GM10248 (cell line): ENCODE measurements around the gene DIO3.

Experiments used
- CTCF ChIA-PET: fragments of 300-600 bp; sonication (Branson Sonifier 250); formaldehyde crosslinking; extraction: SDS; loops from one replicate; lab custom pipeline; 2021; ENCODE audit warnings: antibody characterized with exemption; lab: Yijun Ruan, JAX
- POLR2A ChIA-PET: fragments of 350-650 bp; sonication (Branson Sonifier 250); formaldehyde crosslinking; extraction: SDS; loops from one replicate; lab custom pipeline; 2020; ENCODE audit warnings: antibody characterized with exemption; lab: Yijun Ruan, JAX
- DNase-seq: peaks from one replicate; pipeline ENCODE4 v3.0.0; 2012; ENCODE audit errors: extremely low spot score
- TF ChIP-seq, protein P1 (sequence below): IDR thresholded peaks from 2 replicates; pipeline ENCODE4 v1.5.1; 2012; ENCODE audit warnings: mild to moderate bottlenecking, low read depth; ENCODE audit errors: extremely low read depth, missing control alignments, control extremely low read depth

DIO3 gene

GRCh38 chr14:101520621-101521472 lies 40.4 kb upstream of the DIO3 start:
- DNase-seq, result no peak
- TF ChIP-seq, protein P1, sequence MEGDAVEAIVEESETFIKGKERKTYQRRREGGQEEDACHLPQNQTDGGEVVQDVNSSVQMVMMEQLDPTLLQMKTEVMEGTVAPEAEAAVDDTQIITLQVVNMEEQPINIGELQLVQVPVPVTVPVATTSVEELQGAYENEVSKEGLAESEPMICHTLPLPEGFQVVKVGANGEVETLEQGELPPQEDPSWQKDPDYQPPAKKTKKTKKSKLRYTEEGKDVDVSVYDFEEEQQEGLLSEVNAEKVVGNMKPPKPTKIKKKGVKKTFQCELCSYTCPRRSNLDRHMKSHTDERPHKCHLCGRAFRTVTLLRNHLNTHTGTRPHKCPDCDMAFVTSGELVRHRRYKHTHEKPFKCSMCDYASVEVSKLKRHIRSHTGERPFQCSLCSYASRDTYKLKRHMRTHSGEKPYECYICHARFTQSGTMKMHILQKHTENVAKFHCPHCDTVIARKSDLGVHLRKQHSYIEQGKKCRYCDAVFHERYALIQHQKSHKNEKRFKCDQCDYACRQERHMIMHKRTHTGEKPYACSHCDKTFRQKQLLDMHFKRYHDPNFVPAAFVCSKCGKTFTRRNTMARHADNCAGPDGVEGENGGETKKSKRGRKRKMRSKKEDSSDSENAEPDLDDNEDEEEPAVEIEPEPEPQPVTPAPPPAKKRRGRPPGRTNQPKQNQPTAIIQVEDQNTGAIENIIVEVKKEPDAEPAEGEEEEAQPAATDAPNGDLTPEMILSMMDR, result no peak
- ChIA-PET POLR2A (no interaction called here), CTCF (no interaction called here)

DNA sequence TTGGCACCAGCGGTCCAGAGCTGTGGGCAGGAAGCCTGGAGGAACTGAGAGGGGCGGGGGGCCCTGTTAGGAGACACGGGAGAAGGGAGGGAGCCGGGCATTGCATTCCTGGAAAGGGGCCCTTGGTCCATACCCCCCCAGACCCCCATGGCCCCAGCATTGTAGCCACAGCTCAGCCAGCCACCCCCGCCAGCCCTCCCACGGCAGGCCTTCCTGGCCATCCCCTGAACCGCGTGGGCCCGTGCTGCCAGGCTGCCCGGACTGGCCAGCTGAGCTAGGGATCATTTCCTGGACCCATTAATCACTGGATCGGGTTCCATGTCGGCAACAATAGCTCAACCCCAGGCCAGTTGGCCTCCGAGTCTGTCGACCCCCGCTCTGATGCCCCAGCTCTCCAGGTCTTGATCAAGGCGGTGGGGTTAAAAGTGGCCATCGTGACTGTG lies 39.8 kb upstream of the DIO3 start:
- no peak for DNase-seq
- ChIA-PET CTCF (no interaction called here), POLR2A (no interaction called here)
- TF ChIP-seq, protein P1, result no peak

GRCh38 chr14:101521978-101522377 lies 39.3 kb upstream of the DIO3 start:
- no peak for DNase-seq
- TF ChIP-seq, protein P1, result no peak
- ChIA-PET POLR2A (no interaction called here), CTCF (no interaction called here)

DNA sequence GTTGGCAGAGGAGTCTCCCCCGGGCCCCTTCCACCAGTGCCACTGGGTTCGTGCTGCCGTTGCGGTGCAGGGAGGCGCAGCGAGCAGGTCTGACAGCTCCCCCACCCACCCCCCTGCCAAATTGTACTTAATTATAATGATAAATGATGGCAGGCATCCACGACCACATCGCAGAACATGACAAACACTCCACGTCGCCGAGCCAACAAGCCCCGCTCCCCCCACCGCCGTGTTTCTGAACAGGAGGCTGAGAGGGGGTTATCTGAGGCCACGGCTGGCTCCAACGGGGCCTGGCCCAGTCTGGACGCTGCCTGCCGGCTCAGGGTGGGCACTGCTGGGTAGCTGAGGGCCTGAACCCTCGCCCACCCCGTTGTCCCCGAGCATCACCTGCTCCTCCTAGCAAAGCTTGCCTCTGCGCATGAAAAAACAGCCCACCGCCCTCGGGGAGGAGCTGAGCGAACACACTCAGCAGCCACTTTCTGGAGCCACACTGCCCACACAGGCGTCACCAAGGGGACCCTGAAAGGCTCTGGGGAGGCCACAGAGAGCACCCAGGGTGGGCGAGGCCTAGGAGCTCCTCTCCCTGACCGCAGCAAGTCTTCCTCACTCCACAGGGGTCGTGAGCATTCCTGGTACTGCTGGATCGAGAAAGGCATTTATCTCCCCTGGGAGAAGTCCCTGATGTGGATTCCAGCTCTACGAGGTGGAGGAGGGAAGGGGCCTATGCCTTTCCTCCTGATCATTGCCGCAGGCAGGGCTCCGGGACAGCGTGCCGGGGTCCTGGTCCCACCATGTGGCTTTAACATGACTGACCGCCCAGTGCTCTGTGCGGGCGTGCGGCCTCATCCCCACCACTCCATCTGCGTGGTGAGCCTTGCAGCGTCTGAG lies 35.4 kb upstream of the DIO3 start:
- CTCF ChIA-PET, result no interaction called here
- TF ChIP-seq, protein P1, result no peak
- no peak for DNase-seq
- POLR2A ChIA-PET, result no interaction called here

DNA sequence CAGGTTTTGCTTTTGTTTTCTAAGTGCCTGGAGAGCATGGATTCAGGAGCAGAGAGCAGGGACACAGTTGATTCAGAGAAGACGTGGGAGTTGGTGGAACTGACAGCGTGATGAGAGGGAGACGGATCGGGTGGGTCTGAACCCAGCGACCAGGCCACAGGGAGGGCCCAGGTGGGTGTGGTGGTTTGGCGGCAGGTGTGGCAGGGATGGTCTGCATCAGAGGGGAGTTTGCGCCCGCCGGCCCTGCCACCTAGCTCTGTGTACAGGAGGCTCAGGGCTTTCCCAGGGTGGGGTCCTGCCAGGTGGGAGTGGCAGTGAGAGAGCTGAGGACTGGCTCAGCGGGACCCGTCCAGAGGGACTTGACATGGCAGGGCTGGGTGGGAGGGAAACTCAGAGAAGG lies 33.3 kb upstream of the DIO3 start:
- TF ChIP-seq, protein P1, result no peak
- CTCF ChIA-PET, result no interaction called here
- POLR2A ChIA-PET, result no interaction called here
- DNase-seq, result no peak

DNA sequence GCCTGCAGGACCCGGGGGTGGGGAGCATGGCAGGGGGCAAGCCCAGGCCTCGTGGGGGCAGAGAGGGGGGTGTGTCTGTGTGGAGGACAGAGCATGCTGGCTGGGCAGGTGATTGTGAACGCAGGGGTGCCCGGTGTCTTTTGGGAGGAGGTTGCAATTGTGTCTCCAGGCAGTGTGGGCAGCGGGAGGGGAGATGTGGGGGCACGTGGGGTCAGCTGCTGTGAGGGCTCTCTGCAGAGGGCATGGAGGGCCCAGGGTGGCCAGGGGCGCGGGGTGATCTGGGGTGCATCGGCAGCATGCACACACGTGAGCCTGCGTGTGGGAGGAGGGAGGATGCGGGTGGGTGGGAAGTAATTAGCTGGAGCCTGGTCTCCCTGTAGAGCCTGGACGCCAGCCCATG lies 32.2 kb upstream of the DIO3 start:
- TF ChIP-seq, protein P1, result no peak
- ChIA-PET CTCF (no interaction called here), POLR2A (no interaction called here)
- DNase-seq, result no peak
